ENCODE measurements around the gene CAP2.
"Not testable (repeated sequence)": the region's sequence is repeated elsewhere in the genome, so short reads cannot be mapped to it uniquely, and the experiment has no call there.

CAP2 gene

GRCh38 chr6:17439243-17439993 is 46.0 kb downstream of the CAP2 start:
- no peak for DNase-seq (ENCODE audit: low read depth in 2 of 2)

GRCh38 chr6:17440811-17441210 is 47.4 kb downstream of the CAP2 start:
- DNase-seq (ENCODE audit: low read depth in 2 of 2): not testable (repeated sequence)

- no peak for DNase-seq (ENCODE audit: low read depth in 2 of 2)
These were observed 48.8 kb downstream of the CAP2 start for GRCh38 chr6:17442196-17442595.

GRCh38 chr6:17446713-17447112 is 53.3 kb downstream of the CAP2 start:
- no peak for DNase-seq (ENCODE audit: low read depth in 2 of 2)

- no peak for DNase-seq (ENCODE audit: low read depth in 2 of 2)
These were observed 54.8 kb downstream of the CAP2 start for GRCh38 chr6:17448165-17448564.

GRCh38 chr6:17450397-17450796 is 57.0 kb downstream of the CAP2 start:
- no peak for DNase-seq (ENCODE audit: low read depth in 2 of 2)

- no peak for DNase-seq (ENCODE audit: low read depth in 2 of 2)
These were observed 57.4 kb downstream of the CAP2 start for GRCh38 chr6:17450832-17451231.

GRCh38 chr6:17452096-17452495 is 58.7 kb downstream of the CAP2 start:
- DNase-seq (ENCODE audit: low read depth in 2 of 2): no peak

- no peak for DNase-seq (ENCODE audit: low read depth in 2 of 2)
These were observed 61.1 kb downstream of the CAP2 start for GRCh38 chr6:17454316-17455005.

- no peak for DNase-seq (ENCODE audit: low read depth in 2 of 2)
These were observed 62.5 kb downstream of the CAP2 start for GRCh38 chr6:17455919-17456318.

GRCh38 chr6:17456711-17457110 is 63.3 kb downstream of the CAP2 start:
- no peak for DNase-seq (ENCODE audit: low read depth in 2 of 2)

- no peak for DNase-seq (ENCODE audit: low read depth in 2 of 2)
These were observed 64.0 kb downstream of the CAP2 start for GRCh38 chr6:17457405-17457804.

GRCh38 chr6:17457956-17458355 is 64.6 kb downstream of the CAP2 start:
- DNase-seq (ENCODE audit: low read depth in 2 of 2): no peak

- no peak for DNase-seq (ENCODE audit: low read depth in 2 of 2)
These were observed 65.6 kb downstream of the CAP2 start for GRCh38 chr6:17458966-17459365.

- no peak for DNase-seq (ENCODE audit: low read depth in 2 of 2)
These were observed 67.5 kb downstream of the CAP2 start for GRCh38 chr6:17460862-17461261.

GRCh38 chr6:17466147-17466546 is 72.8 kb downstream of the CAP2 start:
- no peak for DNase-seq (ENCODE audit: low read depth in 2 of 2)

- DNase-seq (ENCODE audit: low read depth in 2 of 2): no peak
These were observed 73.3 kb downstream of the CAP2 start for GRCh38 chr6:17466707-17467106.

- no peak for DNase-seq (ENCODE audit: low read depth in 2 of 2)
These were observed 75.8 kb downstream of the CAP2 start for GRCh38 chr6:17469006-17469832.

GRCh38 chr6:17470202-17470937 is 77.0 kb downstream of the CAP2 start:
- DNase-seq (ENCODE audit: low read depth in 2 of 2): no peak

GRCh38 chr6:17470938-17471327 is 77.5 kb downstream of the CAP2 start:
- DNase-seq (ENCODE audit: low read depth in 2 of 2): no peak

- no peak for DNase-seq (ENCODE audit: low read depth in 2 of 2)
These were observed 79.3 kb downstream of the CAP2 start for GRCh38 chr6:17472653-17473183.

- no peak for DNase-seq (ENCODE audit: low read depth in 2 of 2)
These were observed 80.2 kb downstream of the CAP2 start for GRCh38 chr6:17473554-17473953.
